ENCODE results near the gene OR10A2.
"Not testable (repeated sequence)": the region's sequence is repeated elsewhere in the genome, so short reads cannot be mapped to it uniquely, and the experiment has no call there.

Gene OR10A2

GRCh38 chr11:6862961-6863360 lies at the start of gene OR10A2:
OR10A2 (plus strand) TSS chr11:6863057; CDS start chr11:6869755, 6,698 bp downstream.
- DNase-seq, result no peak

DNA sequence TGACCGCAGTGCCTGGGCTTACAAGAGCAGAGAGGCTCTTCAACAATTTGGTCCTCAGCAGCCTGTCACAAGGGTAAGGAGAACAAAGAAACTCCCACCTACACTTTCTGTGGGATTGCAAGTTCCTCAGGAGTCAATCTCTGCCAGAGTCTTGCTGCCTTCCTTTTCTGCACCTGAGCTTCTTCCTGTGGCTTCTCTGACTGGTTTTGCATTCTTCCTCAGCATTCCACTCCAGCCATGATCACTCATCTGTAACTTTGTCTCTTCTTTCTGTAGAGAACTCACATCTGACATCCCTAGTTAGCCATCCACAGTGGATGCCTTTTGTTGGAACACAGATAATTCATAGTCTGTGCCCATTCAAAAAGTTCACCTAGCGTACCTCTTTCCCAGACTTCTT lies 49.2 kb upstream of the OR10A2 start:
- no peak for DNase-seq

DNA sequence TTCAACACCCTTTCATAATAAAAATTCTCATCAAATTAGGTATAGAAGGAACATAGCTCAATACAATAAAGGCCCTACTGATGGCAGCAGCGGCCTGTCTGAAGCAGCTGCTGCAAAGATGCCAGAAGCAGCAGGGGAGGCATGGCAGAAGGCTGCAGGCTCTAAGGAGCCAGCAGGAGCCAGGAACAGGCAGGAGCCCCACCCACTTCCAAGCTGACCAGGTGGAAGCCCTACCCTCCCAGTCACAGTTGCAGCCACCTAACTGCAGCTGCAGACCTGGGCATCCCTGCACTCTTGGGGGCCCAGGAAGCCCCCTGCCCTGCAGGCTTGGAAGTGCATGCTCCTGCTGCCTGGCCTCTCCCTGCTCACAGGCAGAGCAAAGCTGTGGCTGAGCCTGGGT lies 45.2 kb upstream of the OR10A2 start:
- no peak for DNase-seq

GRCh38 chr11:6818967-6819366 lies 43.9 kb upstream of the OR10A2 start:
- DNase-seq, result no peak

DNA sequence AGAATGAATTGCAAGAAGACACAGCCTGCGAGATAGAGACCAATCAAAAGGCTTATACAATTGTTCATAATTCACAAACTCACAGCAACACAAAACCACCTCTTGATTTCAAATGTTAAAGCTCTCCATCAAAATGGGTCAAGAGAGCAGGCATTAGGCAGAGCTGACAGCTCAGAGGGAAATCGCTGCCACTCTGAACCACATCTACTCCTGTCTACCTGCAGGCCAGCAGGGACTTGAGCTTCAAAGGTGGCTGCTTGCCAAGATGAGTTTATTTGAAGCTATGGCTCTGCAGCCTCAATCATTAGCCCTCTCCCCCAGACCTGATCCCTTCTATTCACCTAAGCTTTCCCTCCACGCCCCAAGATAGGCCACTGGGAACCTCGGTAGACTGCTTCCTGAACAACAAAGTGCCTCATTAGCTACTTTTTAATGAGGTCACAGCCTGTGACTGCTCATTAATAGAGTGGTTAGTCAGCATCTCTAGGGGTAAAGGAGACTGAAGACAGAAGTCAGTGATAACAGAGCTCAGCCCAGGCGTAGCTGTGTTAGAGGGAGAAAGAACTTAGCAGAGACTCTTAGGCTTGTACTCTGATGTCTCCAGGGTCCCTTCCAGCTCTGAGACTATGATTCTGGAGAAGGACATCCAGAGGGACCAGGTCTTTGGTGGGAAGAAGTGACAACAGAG lies 38.6 kb upstream of the OR10A2 start:
- DNase-seq, result no peak

DNA sequence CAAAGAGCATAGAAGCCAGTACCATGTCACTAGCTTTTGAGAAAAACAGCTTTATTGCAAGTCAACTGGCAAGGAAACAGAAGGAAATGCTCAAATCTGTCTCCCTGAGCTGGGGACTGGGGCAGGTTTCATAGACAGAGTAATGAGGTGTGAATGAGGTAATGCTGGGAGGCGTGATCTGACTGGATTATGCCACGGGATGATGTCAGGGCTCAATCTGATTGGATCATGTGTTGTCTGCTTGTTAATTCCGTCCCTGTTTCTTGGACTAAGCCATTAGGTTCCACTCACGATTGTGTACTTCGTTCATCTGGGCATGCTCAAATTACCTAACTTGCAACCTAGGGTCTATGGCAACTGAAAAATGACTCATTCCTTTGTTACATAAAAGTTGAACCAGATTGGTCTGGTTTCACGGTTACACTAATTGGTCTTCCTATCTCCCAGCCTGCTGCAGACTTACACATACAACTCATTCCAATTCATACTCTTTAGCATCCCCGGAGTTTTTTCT lies 37.6 kb upstream of the OR10A2 start:
- DNase-seq, result no peak

- no peak for DNase-seq
Observed at GRCh38 chr11:6828103-6828502, 34.8 kb upstream of the OR10A2 start.

- DNase-seq, result no peak
Observed at GRCh38 chr11:6833356-6833755, 29.5 kb upstream of the OR10A2 start.

GRCh38 chr11:6834021-6834420 lies 28.8 kb upstream of the OR10A2 start:
- no peak for DNase-seq

DNA sequence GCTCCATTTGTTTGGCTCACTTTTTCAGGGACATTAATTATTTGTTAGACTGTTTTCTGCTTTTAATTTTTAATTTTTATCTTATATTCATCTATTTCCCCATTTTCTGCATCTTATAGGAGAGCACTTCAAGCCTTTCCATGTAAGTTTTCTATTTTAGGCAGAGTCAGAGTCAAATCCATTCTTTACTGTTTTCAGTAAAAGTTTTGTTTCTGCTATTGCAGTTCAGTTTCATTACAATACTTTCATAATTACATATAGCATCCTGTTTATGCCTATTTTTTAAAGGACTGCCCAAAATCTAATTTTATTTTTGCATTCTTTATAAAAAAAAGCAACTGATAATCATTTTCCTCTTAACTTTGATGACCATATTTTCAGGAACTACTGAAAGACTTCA lies 21.2 kb upstream of the OR10A2 start:
- no peak for DNase-seq

- DNase-seq, result no peak
Observed at GRCh38 chr11:6843670-6844069, 19.2 kb upstream of the OR10A2 start.

- DNase-seq, result no peak
Observed at GRCh38 chr11:6844356-6844755, 18.5 kb upstream of the OR10A2 start.

DNA sequence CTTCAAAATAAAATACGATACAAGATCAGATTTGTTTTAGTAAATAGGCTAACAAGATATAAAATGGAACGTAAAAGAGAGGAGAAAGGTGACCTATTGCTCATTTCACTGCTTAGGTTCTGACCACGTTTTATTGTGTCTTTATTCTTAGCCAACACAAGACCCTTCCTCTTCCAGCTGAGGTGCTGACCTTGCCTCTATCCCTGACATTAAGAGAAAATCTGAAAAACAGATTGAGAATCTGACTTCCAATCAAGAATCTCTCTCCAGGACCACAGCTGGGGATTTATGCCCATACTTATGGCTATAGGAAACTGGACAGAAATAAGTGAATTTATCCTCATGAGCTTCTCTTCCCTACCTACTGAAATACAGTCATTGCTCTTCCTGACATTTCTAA lies 17.5 kb upstream of the OR10A2 start, which contains the start of gene OR10A5:
Gene OR10A5 (plus strand): TSS at position 301 of the 400 bp plus-strand sequence. CDS start 0 bp downstream, at position 301.
- no peak for DNase-seq

DNA sequence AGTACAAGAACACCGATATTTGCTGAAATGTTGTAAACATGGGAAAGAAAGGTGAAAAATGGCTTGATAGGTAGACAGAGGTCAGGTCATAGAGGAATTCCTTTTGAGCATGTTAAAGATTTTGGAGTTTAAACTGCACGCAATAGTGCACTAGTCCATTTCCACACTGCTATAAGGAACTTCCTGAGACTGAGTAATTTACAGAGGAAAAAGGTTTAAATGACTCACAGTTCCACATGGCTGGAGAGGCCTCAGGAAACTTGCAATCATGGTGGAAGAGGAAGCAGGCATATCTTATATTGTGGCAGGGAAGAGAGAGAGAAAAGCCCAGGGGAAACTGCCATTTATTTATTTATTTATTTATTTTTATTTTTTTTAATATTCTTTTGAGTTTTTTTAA lies 12.3 kb upstream of the OR10A2 start:
- DNase-seq, result no peak

- DNase-seq, result not testable (repeated sequence)
Observed at GRCh38 chr11:6854801-6855200, 8.1 kb upstream of the OR10A2 start.

DNA sequence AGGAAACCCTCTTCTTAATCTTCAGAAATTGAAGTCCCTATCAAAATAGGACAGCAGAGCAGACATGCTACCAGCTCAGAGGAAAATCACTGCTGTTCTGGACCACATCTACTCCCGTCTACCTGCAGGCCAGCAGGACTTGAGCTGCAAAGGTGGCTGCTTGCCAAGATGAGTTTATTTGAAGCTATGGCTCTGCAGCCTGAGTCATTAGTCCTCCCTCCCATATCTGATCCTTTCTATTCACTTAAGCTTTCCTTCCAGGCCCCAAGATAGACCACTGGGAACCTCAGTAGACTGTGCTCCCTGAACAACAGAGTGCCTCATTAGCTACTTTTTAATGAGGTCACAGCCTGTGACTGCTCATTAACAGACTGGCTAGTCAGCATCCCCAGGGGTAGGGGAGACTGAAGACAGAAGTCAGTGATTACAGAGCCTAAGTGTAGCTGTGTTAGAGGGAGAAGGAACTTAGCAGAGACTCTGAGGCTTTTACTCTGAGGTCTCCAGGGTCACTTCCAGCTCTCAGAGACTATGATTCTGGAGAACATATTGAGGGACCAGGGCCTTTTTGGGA lies 6.8 kb upstream of the OR10A2 start:
- DNase-seq, result no peak

- no peak for DNase-seq
Observed at GRCh38 chr11:6856871-6857270, 6.0 kb upstream of the OR10A2 start.

DNA sequence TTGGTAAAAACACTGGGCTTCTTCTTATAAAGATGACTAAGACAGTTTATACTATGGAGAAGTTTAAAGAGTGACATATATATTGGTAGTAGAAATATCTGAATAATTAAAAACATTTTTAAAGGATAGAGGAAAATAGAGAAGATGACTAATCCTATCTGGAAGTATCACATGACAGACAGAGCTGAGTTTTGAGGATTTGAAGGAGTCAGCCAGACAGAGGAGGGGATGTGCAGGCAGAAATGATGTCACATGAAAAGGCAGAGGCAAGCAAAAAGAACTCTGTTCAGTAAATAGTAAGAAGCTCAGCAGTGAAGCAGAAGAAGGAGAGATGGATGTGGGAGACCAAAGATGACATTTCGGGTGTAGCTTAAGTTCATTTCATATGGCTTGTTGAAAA lies 1.6 kb downstream of the OR10A2 start:
- no peak for DNase-seq

GRCh38 chr11:6871278-6871677 lies 8.4 kb downstream of the OR10A2 start:
- DNase-seq, result no peak

GRCh38 chr11:6875761-6876160 lies 12.9 kb downstream of the OR10A2 start:
- DNase-seq, result no peak

- no peak for DNase-seq
Observed at GRCh38 chr11:6876325-6876724, 13.5 kb downstream of the OR10A2 start, which contains the start of gene OR10A4. OR10A4 (plus strand) TSS chr11:6876625; CDS start chr11:6876648, 23 bp downstream.

- no peak for DNase-seq
Observed at GRCh38 chr11:6876914-6877313, 14.1 kb downstream of the OR10A2 start.

DNA sequence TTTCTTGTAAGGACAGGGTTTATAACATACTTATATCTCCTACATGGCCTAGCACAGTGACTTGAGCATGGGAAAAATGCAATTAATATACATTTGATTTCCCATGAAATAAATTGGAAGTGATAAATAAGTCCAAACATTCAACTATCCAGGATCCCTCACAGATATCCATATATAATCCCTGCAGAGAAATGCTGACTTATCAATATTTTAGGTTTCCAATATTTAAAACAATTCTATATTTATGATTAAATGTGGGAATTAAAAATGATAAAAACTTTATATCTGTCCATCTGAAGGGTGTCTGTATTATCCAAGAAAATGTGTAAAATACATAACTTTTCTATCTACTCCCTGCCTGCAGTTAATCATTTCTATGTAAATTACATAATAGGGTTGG lies 19.9 kb downstream of the OR10A2 start:
- no peak for DNase-seq

- DNase-seq, result not testable (repeated sequence)
Observed at GRCh38 chr11:6887711-6888110, 24.9 kb downstream of the OR10A2 start.

DNA sequence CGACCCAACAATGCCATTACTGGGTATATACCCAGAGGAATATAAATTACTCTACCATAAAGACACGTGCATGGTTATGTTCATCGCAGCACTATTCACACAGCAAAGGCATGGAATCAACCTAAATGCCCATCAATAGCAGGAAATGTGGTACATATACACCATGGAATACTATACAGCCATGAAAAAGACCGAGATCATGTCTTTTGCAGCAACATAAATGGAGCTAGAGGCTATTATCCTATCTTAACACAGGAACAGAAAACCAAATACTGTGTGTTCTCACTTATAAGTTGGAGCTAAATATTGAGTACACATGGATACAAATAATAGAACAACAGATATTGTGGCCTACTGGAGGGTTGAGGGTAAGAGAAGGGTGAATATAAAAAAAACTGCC lies 26.0 kb downstream of the OR10A2 start:
- DNase-seq, result no peak

Measured in SHP77 treated with DMSO at 0.1 percent for 48 hours (cell line).